ENCODE measurements around the gene SEBOX. TPM values are rescaled to one million over a fixed set of nuclear protein-coding genes. Genes with fewer than 3 reads are reported as not detected.

The SEBOX gene
- total and polyA plus RNA-seq, 2 experiments from 2014 or later = not detected

- Histone ChIP-seq H4K20me1 (replicated peaks; ENCODE audit: insufficient read depth) (peaks cover 10% of the 10 kb centered on the region; the same call in 1 of the 2 replicates), H3K27me3 (ENCODE audit: insufficient read depth) (peaks cover 22% of the 10 kb centered on the region), H2AFZ (no peak overlapping the region), H3K36me3 (ENCODE audit: insufficient read depth) (no peaks in the 10 kb centered on the region), H3F3A (replicated peaks; ENCODE audit: low read depth) (no peaks in the 10 kb centered on the region; the same call in 1 of the 2 replicates), H3K9me2 (ENCODE audit: insufficient read depth) (no peaks in the 10 kb centered on the region), H3K27ac (ENCODE audit: low read depth) (no peak overlapping the region), H3K79me2 (replicated peaks; ENCODE audit: insufficient read depth) (no peaks in the 10 kb centered on the region), H3K4me2 (no peak overlapping the region), H3K4me3 (no peak overlapping the region), H3K4me1 (ENCODE audit: insufficient read depth) (peaks cover 9% of the 10 kb centered on the region; the same call in 1 of the 2 replicates)
- peaks cover 21% of the 10 kb centered on the region for H3K4me1 Mint-ChIP-seq
- no peaks in the 10 kb centered on the region for H3K36me3 Mint-ChIP-seq (ENCODE audit: low read depth)
- TF ChIP-seq ZNF462 (CRISPR knock-in tag; IDR thresholded peaks at IDR 0.05) (no peak), CTCF (conservative IDR thresholded peaks at IDR 0.05; ENCODE audit: low read depth in 2 of 2) (peak in 1 of 2 experiments; percentile 39; a peak in 2 of 4 replicates), ZNF331 (CRISPR knock-in tag; IDR thresholded peaks at IDR 0.05; ENCODE audit: low read depth) (no peak)
- H3K27ac Mint-ChIP-seq = no peak overlapping the region
- ATAC-seq (no peak), DNase-seq (ENCODE audit: low spot score) (no peak)
- no peak overlapping the region for H3K4me3 Mint-ChIP-seq
- no peaks in the 10 kb centered on the region for H3K9me3 Mint-ChIP-seq
- H3K27me3 Mint-ChIP-seq (ENCODE audit: insufficient read depth, low read depth, poor library complexity) = peaks cover 35% of the 10 kb centered on the region
Measured at GRCh38 chr17:28369684-28370034, 4.7 kb upstream of the SEBOX start.
